Measurements from ENCODE around the gene RHBDD3. TPM values are rescaled to one million over a fixed set of nuclear protein-coding genes. Genes with fewer than 3 reads are reported as not detected.

Gene RHBDD3
- total and polyA plus RNA-seq, 11 donors = 10.9 to 29.5 (median 13.7) TPM

DNA sequence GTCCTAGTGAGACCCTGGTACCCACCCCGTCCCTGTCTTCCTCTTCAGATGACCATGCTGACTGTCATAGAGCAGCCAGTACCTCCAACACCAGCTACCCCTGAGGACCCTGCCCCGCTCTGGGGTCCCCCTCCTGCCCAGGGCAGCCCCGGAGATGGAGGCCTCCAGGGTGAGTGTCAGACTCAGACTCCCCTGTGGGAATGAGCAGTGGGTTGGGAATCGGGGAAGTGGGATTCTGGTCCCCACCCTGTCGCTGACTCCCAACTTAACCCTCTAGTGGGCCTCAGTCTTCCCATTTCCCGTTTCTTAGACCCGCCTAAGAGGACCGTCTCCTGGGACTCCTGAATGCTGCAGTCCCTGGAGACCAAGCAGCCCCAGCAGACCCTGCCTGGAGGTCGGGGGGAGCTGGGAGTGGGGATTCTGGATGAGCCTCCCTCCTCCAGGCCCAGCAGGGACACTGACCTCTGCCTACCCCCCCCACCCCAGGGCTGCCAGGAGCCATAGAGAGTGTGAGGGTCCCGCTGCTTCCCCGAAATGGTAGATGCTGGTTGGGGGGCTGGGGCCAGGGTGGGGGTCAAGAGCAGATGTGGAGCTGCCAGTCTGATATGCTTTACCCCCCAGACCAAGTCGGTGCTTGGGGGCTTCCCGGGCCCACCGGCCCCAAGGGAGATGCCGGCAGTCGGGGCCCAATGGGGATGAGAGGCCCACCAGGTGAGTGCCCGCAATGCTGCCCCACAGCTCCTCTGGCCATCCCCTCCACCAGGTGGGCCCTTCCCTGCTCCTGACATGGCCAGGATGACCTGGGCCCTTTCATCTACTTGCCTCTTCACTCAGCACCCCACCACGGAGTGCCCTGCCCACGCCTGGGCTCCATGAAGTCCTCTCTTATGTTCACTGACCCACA, 36.6 kb downstream of the RHBDD3 start:
- DNase-seq = no peak
- Histone ChIP-seq H3K4me1 (peaks cover 0 to 11% (median 0%) of the 10 kb centered on the region in 12 donors), H3K4me3 (no peak overlapping the region), H3K36me3 (no peaks in the 10 kb centered on the region), H3K27me3 (no peaks in the 10 kb centered on the region), H3K27ac (no peak overlapping the region), H3K9me3 (peaks cover 0 to 9% (median 0%) of the 10 kb centered on the region in 12 donors)
- TF ChIP-seq, protein P1, sequence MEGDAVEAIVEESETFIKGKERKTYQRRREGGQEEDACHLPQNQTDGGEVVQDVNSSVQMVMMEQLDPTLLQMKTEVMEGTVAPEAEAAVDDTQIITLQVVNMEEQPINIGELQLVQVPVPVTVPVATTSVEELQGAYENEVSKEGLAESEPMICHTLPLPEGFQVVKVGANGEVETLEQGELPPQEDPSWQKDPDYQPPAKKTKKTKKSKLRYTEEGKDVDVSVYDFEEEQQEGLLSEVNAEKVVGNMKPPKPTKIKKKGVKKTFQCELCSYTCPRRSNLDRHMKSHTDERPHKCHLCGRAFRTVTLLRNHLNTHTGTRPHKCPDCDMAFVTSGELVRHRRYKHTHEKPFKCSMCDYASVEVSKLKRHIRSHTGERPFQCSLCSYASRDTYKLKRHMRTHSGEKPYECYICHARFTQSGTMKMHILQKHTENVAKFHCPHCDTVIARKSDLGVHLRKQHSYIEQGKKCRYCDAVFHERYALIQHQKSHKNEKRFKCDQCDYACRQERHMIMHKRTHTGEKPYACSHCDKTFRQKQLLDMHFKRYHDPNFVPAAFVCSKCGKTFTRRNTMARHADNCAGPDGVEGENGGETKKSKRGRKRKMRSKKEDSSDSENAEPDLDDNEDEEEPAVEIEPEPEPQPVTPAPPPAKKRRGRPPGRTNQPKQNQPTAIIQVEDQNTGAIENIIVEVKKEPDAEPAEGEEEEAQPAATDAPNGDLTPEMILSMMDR (IDR thresholded peaks at IDR 0.05) = no peak
- no peak for TF ChIP-seq POLR2A (IDR thresholded peaks at IDR 0.05)
- ATAC-seq = peak in 1 of 4 donors; percentile 12
- intact Hi-C loops (cut with DNase I) = no loop called here
- WGBS, 4 donors = 85 to 94% (median 93%) methylated on average over 17 to 19 of the region's 19 CpGs

DNA sequence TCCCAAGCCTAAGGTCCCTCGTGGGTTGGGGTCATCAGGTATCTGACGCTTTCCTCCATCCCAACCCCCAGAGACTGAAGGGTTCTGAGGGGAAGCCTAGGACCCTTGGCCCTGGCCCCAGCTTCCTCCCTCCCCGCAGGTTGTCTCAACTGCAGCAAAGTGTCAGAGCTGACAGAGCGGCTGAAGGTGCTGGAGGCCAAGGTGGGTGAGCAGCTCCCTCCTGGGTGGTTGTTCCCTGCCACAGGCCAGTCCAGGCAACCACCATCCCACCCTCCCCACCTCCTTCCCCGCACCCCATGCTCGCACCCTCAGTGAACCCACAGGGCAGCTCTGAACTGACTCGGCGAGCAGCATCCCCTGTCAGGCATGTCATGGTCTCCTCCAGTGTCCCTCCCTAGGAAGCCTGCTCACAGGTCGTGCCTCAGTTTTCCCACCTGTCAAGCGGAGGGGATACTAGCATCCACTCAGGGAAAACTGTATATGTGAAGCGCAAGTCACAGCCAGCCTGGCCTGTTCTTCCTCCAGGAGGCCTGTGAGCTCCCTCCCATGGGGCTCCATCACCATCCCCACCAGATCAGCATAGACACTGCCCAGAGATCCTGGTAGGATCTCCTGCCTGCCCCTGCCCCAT, 41.3 kb downstream of the RHBDD3 start:
- ATAC-seq = peak in 1 of 4 donors; percentile 6
- Histone ChIP-seq H3K9me3 (no peaks in the 10 kb centered on the region), H3K27ac (peak overlapping the region in 3 of 12 donors; percentile 20 to 66 (median 50)), H3K36me3 (no peaks in the 10 kb centered on the region), H3K4me3 (no peak overlapping the region), H3K27me3 (no peaks in the 10 kb centered on the region), H3K4me1 (peaks cover 0 to 18% (median 13%) of the 10 kb centered on the region in 12 donors)
- intact Hi-C loops (cut with DNase I) = no loop called here
- TF ChIP-seq, protein P1 (IDR thresholded peaks at IDR 0.05) = no peak
- no peak for TF ChIP-seq POLR2A (IDR thresholded peaks at IDR 0.05)
- WGBS, 4 donors = 92 to 95% (median 94%) methylated on average over 10 to 11 of the region's 11 CpGs
- DNase-seq = no peak

DNA sequence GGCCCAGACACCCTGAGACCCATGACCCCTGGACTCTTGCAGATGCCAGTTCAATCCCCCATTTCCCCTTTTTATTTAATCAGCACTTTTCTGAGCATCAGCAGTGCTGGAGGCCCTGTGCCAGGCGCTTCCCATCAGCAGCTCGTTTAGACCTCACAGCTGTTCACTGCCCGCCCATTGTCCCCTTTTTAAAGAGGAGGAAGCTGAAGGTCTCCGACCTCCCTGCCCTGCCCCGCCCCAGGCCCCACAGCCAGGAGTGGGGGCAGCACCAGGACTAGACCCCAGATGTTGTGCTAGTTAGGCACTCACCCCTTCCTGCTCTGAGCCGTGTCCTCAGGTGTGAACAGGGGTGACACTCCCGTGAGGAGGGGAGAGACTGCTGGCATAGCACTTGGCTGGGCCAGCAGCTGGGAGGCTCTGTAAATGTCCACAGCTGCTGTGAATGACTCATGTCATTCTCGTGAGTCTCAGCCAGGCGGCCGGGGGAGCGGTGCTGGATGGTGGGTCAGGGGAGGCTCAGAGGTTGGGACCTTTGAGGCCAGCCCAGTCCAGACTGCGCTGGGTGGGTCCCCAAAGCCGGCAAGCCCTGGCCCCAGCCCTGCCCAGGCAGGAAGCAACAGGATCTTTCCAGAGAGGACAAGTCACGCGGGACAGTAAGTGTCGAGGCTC, 42.2 kb downstream of the RHBDD3 start:
- DNase-seq (peak; percentile 49 to 84 (median 62)), ATAC-seq (peak; percentile 65 to 90 (median 87))
- H3K36me3 ChIP-seq = no peaks in the 10 kb centered on the region
- intact Hi-C loops (cut with DNase I) = no loop called here
- H3K4me1 ChIP-seq = peaks cover 0 to 18% (median 13%) of the 10 kb centered on the region in 12 donors
- H3K9me3 ChIP-seq = no peaks in the 10 kb centered on the region
- TF ChIP-seq, protein P1 (IDR thresholded peaks at IDR 0.05) = no peak
- no peak for TF ChIP-seq POLR2A (IDR thresholded peaks at IDR 0.05)
- H3K27ac ChIP-seq = peak overlapping the region in 8 of 12 donors; percentile 8 to 66 (median 31)
- no peaks in the 10 kb centered on the region for H3K27me3 ChIP-seq
- WGBS, 4 donors = 40 to 56% (median 48%) methylated on average over 16 of the region's 16 CpGs
- no peak overlapping the region for H3K4me3 ChIP-seq

Measured in heart left ventricle (tissue), 16 donors.